Cardiac muscle cell (in vitro differentiated cells and primary cell): ENCODE measurements around the gene KRT1. TPM values are rescaled to one million over a fixed set of nuclear protein-coding genes. Genes with fewer than 3 reads are reported as not detected.

ENCODE experiments used
- DNase-seq, 2 donors: peaks; one replicate each; pipeline versions ENCODE4 v3.0.0 to v3.0.0-alpha.2; 2010 to 2017; ENCODE audit warnings: low read depth in 1 of 2, low spot score in 1 of 2
- H3K27ac ChIP-seq: fragments of 200-600 bp; sonication (generic); 2 replicates; pipeline ENCODE4 v1.5.1; 2016
- H3K27me3 ChIP-seq: fragments of 200-600 bp; sonication (generic); 2 replicates; pipeline ENCODE4 v1.6.0; 2016; ENCODE audit warnings: control low read depth
- H3K36me3 ChIP-seq: fragments of 200-600 bp; sonication (generic); 2 replicates; pipeline ENCODE4 v1.5.1; 2016; ENCODE audit warnings: control low read depth
- H3K4me1 ChIP-seq: fragments of 200-600 bp; sonication (generic); 2 replicates; pipeline ENCODE4 v1.8.1; 2017; ENCODE audit warnings: low read depth, mild to moderate bottlenecking, mixed run types
- H3K4me3 ChIP-seq: fragments of 200-600 bp; sonication (generic); 2 replicates; pipeline ENCODE4 v1.5.1; 2016; ENCODE audit warnings: mild to moderate bottlenecking
- H3K9me3 ChIP-seq: fragments of 200-600 bp; sonication (generic); 2 replicates; pipeline ENCODE4 v1.5.1; 2017; ENCODE audit warnings: low read depth, mild to moderate bottlenecking, control low read depth
- CTCF ChIP-seq: IDR thresholded peaks from 2 replicates; pipeline ENCODE4 v1.5.1; 2012; ENCODE audit warnings: low read depth, mild to moderate bottlenecking, low read length
- polyA plus RNA-seq: library from polyadenylated mRNA; unstranded; fragments of >200 nt; fragmentation: Nextera tagmentation; extraction: Ambion mirVana; gene quantifications from 2 replicates; pipeline ENCODE4 v1.2.1, GENCODE V29; 2016
- total RNA-seq: library from RNA; depleted of rRNA; stranded (reverse); fragments of >200 nt; gene quantifications from 2 replicates; pipeline ENCODE4 v1.2.3, GENCODE V29; 2016

KRT1 gene
- total and polyA plus RNA-seq, 2 experiments from 2014 or later: not detected

- Histone ChIP-seq H3K36me3 (no peaks in the 10 kb centered on the region), H3K27me3 (peaks cover 75% of the 10 kb centered on the region), H3K27ac (no peak overlapping the region), H3K4me1 (no peaks in the 10 kb centered on the region), H3K4me3 (no peak overlapping the region), H3K9me3 (no peaks in the 10 kb centered on the region)
- no peak for TF ChIP-seq CTCF
- DNase-seq: no peak
Measured at GRCh38 chr12:52689936-52690335, 9.7 kb upstream of the KRT1 start.

GRCh38 chr12:52689239-52689638 lies 9.0 kb upstream of the KRT1 start:
- no peak for DNase-seq
- Histone ChIP-seq H3K4me3 (no peak overlapping the region), H3K36me3 (no peaks in the 10 kb centered on the region), H3K27ac (no peak overlapping the region), H3K4me1 (no peaks in the 10 kb centered on the region), H3K27me3 (peaks cover 78% of the 10 kb centered on the region), H3K9me3 (no peaks in the 10 kb centered on the region)
- no peak for TF ChIP-seq CTCF

GRCh38 chr12:52688481-52688880 lies 8.3 kb upstream of the KRT1 start:
- H3K27ac ChIP-seq: no peak overlapping the region
- TF ChIP-seq CTCF: no peak
- DNase-seq: no peak
- no peaks in the 10 kb centered on the region for H3K4me1 ChIP-seq
- H3K27me3 ChIP-seq: peaks cover 83% of the 10 kb centered on the region
- H3K9me3 ChIP-seq: no peaks in the 10 kb centered on the region
- no peak overlapping the region for H3K4me3 ChIP-seq
- H3K36me3 ChIP-seq: no peaks in the 10 kb centered on the region

- Histone ChIP-seq H3K36me3 (no peaks in the 10 kb centered on the region), H3K4me1 (no peaks in the 10 kb centered on the region), H3K27me3 (peaks cover 83% of the 10 kb centered on the region), H3K9me3 (no peaks in the 10 kb centered on the region), H3K27ac (no peak overlapping the region), H3K4me3 (no peak overlapping the region)
- no peak for DNase-seq
- TF ChIP-seq CTCF: no peak
Measured at GRCh38 chr12:52687497-52688385, 7.5 kb upstream of the KRT1 start.

- DNase-seq: no peak
- TF ChIP-seq CTCF: no peak
- H3K27me3 ChIP-seq: peaks cover 76% of the 10 kb centered on the region
- H3K27ac ChIP-seq: no peak overlapping the region
- H3K4me3 ChIP-seq: no peak overlapping the region
- H3K9me3 ChIP-seq: no peaks in the 10 kb centered on the region
- H3K36me3 ChIP-seq: no peaks in the 10 kb centered on the region
- no peaks in the 10 kb centered on the region for H3K4me1 ChIP-seq
Measured at GRCh38 chr12:52686756-52687487, 6.7 kb upstream of the KRT1 start.
